HG03060 (cell line): Measurements from ENCODE around the gene RUFY4.

Experiments
- ATAC-seq: cut with Tn5 transposase; IDR thresholded peaks from one replicate; pipeline ENCODE4 v1.9.1; 2021; ENCODE audit warnings: low read depth, moderate number of reproducible peaks; ENCODE audit not compliant: unreplicated experiment

RUFY4 gene

GRCh38 chr2:218130377-218130776, 61.3 kb downstream of the RUFY4 start:
- no peak for ATAC-seq

GRCh38 chr2:218130822-218131221, 61.8 kb downstream of the RUFY4 start:
- no peak for ATAC-seq

DNA sequence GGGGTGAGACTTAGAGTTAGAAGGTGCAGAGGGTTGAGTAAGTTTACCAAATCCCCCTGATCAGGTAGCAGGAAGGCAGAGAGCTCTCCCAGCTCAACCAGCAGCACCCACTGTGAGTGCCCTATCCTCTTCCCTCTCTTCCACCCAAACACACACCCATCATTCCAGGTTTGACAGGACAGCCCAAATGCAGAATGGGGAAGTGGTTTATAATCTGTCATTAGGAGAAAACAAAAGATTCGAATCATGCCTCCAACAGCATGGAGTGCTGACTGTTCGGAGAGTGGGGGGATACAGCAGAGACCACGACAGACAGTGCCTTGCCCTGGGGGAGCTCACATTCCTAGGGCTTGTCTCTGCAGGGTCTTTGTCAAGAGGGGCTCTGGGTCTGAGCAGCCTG, 68.5 kb downstream of the RUFY4 start:
- no peak for ATAC-seq

GRCh38 chr2:218138047-218138446, 69.0 kb downstream of the RUFY4 start:
- ATAC-seq = no peak
